ENCODE data around the gene USH1C.

Gene USH1C

DNA sequence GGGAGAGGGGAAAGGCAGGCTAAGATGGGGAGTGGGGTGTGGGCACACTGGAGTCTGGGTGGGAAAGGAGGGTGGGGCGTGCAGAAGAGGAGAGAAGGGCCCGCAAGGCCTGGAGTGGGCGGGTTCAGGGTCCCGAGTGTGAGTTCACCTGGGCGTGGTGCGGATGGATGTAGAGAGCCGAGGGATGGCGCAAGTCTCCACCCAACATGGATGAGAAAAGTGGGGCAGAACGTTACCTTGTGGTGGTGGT, 67.2 kb downstream of the USH1C start:
- H3K4me3 ChIP-seq (ENCODE audit: low read depth, low read length), result no peak overlapping the region
- DNase-seq (ENCODE audit: low read depth), result no peak

DNA sequence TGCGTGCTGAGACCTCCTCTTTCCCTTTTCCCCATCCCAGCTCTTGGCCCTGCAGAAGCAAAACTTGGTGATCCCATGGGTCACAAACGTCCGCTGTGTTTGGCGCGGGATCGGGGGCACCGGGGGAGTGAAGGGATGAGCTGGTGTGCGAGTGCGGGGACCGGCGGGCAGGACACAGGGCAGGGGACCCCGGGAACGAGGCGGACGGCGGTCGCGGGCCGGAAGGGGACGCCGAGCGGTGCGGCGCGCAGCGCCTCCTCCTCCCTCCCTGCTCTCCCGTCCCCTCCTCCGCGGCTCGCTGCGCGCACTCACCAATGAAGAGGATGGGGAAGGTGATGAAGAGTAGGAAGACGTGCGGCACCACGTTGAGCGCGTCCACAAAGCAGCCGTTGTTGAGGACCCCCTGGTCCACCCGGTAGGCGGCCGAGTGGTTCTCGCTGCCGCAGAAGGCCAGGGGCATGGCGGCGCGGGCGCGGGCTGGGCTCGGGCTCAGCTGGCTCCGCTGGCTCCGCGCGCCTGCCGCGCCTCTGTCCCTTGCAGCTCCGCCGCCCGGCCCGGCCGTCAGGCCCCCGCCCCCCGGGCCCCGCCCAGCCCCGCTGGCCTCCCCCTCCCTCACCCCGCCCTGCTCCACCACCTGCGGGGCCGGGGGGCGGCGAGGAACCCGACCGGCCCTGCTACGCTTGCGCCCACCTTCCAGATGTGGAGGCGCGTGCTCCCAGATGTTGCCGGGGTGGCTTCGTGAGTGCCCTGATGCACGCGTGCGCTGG, 67.7 kb downstream of the USH1C start, which contains the start of gene ABCC8:
ABCC8 (minus strand) TSS at position 529 of the 767 bp plus-strand sequence; CDS start at position 460, 69 bp downstream.
- TF ChIP-seq, protein P1, sequence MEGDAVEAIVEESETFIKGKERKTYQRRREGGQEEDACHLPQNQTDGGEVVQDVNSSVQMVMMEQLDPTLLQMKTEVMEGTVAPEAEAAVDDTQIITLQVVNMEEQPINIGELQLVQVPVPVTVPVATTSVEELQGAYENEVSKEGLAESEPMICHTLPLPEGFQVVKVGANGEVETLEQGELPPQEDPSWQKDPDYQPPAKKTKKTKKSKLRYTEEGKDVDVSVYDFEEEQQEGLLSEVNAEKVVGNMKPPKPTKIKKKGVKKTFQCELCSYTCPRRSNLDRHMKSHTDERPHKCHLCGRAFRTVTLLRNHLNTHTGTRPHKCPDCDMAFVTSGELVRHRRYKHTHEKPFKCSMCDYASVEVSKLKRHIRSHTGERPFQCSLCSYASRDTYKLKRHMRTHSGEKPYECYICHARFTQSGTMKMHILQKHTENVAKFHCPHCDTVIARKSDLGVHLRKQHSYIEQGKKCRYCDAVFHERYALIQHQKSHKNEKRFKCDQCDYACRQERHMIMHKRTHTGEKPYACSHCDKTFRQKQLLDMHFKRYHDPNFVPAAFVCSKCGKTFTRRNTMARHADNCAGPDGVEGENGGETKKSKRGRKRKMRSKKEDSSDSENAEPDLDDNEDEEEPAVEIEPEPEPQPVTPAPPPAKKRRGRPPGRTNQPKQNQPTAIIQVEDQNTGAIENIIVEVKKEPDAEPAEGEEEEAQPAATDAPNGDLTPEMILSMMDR (conservative IDR thresholded peaks at IDR 0.05; ENCODE audit: low read depth, low read length), result no peak
- no peak within 1 kb of the TSS for H3K4me3 ChIP-seq (ENCODE audit: low read depth, low read length)
- no peak for DNase-seq (ENCODE audit: low read depth)

More for the DNA sequence above, 67.2 kb downstream of the USH1C start:
- TF ChIP-seq, protein P1 (conservative IDR thresholded peaks at IDR 0.05; ENCODE audit: low read depth, low read length), result no peak

DNA sequence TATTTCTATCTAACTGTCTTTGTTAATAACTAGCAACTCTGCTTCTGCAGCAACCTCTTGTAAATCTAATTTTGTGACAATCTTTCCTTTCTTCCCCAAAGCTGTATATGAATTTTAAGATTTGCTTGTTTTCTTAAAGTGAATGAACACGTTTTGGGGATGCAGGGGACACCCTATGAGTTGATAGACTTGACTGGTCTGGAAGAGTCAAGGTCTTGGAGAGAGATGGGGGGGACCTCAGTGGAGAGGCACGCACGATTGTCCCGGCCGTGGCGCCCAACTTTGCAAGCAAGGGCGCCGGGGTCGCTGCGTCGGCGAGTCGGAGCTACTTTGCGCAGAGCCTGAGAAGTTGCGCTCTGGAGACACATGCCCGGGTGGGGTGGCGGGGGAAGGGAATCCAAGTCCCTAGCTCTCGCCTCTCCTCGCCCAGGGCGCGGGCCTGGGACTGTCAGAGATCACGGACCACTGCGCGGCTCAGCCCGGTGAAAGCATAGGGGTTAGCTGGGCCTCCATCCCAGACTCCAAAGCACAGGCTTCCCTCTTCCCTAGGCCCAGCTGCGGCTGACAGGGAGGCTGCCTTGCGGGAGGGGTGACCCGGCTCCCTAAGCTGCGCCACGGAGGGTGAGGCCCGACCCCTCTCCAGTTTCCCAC, 68.4 kb downstream of the USH1C start:
- H3K4me3 ChIP-seq (ENCODE audit: low read depth, low read length), result no peak overlapping the region
- DNase-seq (ENCODE audit: low read depth), result no peak
- TF ChIP-seq, protein P1 (conservative IDR thresholded peaks at IDR 0.05; ENCODE audit: low read depth, low read length), result no peak

DNA sequence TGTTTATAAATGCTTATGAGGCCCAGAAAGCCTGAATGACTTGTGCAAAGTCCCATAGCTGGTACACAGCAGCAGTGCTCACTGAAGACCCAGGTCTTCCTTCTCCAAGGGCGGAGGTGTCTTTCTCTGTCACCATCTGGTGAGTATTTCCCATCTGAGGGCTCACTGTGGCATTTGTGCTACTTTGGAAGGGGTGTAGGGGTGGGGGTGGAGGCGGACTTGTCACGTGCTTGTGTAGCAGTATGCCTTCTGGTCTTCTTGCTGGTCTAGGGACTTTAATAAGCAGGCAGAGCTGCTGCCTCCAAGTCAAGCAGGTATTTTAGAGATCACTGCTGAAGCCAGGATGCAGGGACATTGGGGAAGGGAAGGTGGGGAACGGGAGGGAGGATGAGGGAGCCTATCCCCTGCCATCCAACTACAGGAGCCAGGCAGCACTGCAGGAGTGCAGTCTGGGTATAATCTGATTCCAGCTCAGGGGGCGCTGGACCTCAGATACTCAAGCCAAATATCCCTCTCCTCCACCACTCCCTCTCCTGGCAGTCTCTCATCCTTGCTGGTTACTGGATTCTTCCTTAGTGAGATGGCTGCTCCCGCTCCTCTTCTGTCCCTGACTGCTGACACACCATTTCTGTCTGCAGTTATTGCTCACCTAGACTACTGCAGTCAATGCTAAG, 71.0 kb downstream of the USH1C start:
- TF ChIP-seq, protein P1 (conservative IDR thresholded peaks at IDR 0.05; ENCODE audit: low read depth, low read length), result peak; percentile 28
- peak; percentile 13 for DNase-seq (ENCODE audit: low read depth)
- H3K4me3 ChIP-seq (ENCODE audit: low read depth, low read length), result no peak overlapping the region

DNA sequence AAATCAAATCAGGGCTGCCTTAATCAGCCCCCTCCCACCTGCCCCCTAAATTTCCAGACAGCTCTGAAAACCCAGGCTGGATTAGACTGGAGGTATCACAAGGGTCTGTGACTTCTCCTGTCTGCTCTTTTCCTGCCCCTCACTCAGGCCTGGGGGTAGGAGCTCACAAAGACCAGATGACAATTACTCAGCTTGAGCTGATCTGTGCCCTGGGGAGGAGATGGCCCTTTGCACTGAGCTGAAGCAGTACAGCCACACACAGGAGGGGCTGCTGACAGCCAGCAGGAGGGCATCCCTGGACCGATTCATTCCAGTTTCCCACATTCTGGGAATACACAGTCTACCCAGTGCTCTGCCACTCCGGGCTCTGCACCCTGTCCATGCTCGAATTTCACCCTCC, 71.7 kb downstream of the USH1C start:
- TF ChIP-seq, protein P1 (conservative IDR thresholded peaks at IDR 0.05; ENCODE audit: low read depth, low read length), result no peak

DNA sequence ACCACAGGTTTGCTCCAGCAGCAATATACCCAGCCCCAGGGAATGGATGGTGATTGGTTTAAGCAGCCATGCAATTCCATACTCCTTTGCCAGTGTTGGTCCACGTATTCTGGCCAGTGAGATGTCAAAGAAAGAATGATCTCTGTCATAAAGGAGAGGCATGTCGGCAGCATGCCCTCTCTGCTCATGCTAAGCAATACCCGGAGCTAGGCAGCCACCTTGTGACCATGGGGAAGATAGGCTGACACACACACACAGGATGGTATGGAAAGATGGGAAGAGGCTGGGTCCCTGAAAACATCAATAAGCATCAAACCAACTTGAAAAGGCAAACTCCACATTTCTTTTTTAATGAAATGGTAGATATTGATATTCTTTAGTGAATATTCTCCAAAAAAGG, 72.7 kb downstream of the USH1C start:
- H3K4me3 ChIP-seq (ENCODE audit: low read depth, low read length), result no peak overlapping the region
- DNase-seq (ENCODE audit: low read depth), result no peak
- TF ChIP-seq, protein P1 (conservative IDR thresholded peaks at IDR 0.05; ENCODE audit: low read depth, low read length), result no peak

More for the DNA sequence above, 71.7 kb downstream of the USH1C start:
- H3K4me3 ChIP-seq (ENCODE audit: low read depth, low read length), result no peak overlapping the region
- no peak for DNase-seq (ENCODE audit: low read depth)
